IMR-90 (cell line): ENCODE results near the gene CHST8. TPM values are rescaled to one million over a fixed set of nuclear protein-coding genes. Genes with fewer than 3 reads are reported as not detected.

Source experiments
- ATAC-seq: fragments of 200-7000 bp; cut with Tn5 transposase; 2 replicates; pipeline ENCODE4 v1.9.1; 2020; ENCODE audit warnings: low read depth, mild to moderate bottlenecking, moderate library complexity
- BruUV-seq: library from RNA; stranded (reverse); fragments of 400-500 nt; replicated peaks from 2 replicates; lab custom pipeline; 2021; lab: Mats Ljungman, UMichigan
- CTCF ChIA-PET: fragments of 300-600 bp; formaldehyde crosslinking; extraction: SDS; loops from one replicate; lab custom pipeline; 2021; ENCODE audit warnings: antibody characterized with exemption; lab: Yijun Ruan, JAX
- POLR2A ChIA-PET: fragments of 300-600 bp; sonication (Branson Sonifier 250); formaldehyde crosslinking; loops from one replicate; lab custom pipeline; 2022; ENCODE audit warnings: antibody characterized with exemption; ENCODE audit not compliant: unreplicated experiment; lab: Charles Lee
- DNase-seq: peaks from one replicate; pipeline ENCODE4 v3.0.0; 2013
- H2AFZ ChIP-seq: replicated peaks from 2 replicates; pipeline ENCODE3; 2013; ENCODE audit warnings: low read length, mild to moderate bottlenecking; ENCODE audit not compliant: poor library complexity
- H2AK5ac ChIP-seq: 2 replicates; pipeline ENCODE4 v1.6.1; 2013; ENCODE audit warnings: low read depth, low read length, inconsistent platforms
- H2AK9ac ChIP-seq: replicated peaks from 2 replicates; pipeline ENCODE3; 2013; ENCODE audit warnings: mild to moderate bottlenecking, low read depth, low read length, moderate library complexity; ENCODE audit not compliant: poor library complexity
- H2BK120ac ChIP-seq: 2 replicates; pipeline ENCODE4 v1.6.1; 2013; ENCODE audit warnings: low read depth, low read length, inconsistent platforms
- H2BK15ac ChIP-seq: 3 replicates; pipeline ENCODE4 v1.6.1; 2013; ENCODE audit warnings: low read depth, low read length, inconsistent platforms
- H2BK20ac ChIP-seq: 2 replicates; pipeline ENCODE4 v1.6.1; 2013; ENCODE audit warnings: low read depth, mild to moderate bottlenecking, inconsistent platforms, low read length, moderate library complexity
- H2BK5ac ChIP-seq: 2 replicates; pipeline ENCODE4 v1.6.1; 2013; ENCODE audit warnings: mild to moderate bottlenecking, low read depth, low read length, inconsistent platforms; ENCODE audit not compliant: poor library complexity, severe bottlenecking
- H3K14ac ChIP-seq: replicated peaks from 2 replicates; pipeline ENCODE4 v1.6.1; 2013; ENCODE audit warnings: low read depth, low read length, inconsistent platforms
- H3K18ac ChIP-seq: 2 replicates; pipeline ENCODE4 v1.6.1; 2013; ENCODE audit warnings: low read depth, low read length, control low read depth
- H3K23ac ChIP-seq: 2 replicates; pipeline ENCODE4 v1.6.1; 2013; ENCODE audit warnings: low read depth, low read length, inconsistent platforms
- H3K27ac ChIP-seq: 2 replicates; pipeline ENCODE4 v1.5.1; 2013; ENCODE audit warnings: mild to moderate bottlenecking, control low read depth, low read length; ENCODE audit not compliant: insufficient read depth
- H3K27me3 ChIP-seq: 2 replicates; pipeline ENCODE4 v1.6.1; 2013; ENCODE audit warnings: low read length; ENCODE audit not compliant: control insufficient read depth, insufficient read depth
- H3K36me3 ChIP-seq: 2 replicates; pipeline ENCODE4 v1.6.1; 2013; ENCODE audit warnings: low read length, mixed read lengths; ENCODE audit not compliant: control insufficient read depth, insufficient read depth
- H3K4ac ChIP-seq: 2 replicates; pipeline ENCODE4 v1.6.1; 2013; ENCODE audit warnings: low read depth, low read length, inconsistent platforms
- H3K4me1 ChIP-seq: 2 replicates; pipeline ENCODE4 v1.6.1; 2013; ENCODE audit warnings: low read length, mixed read lengths; ENCODE audit not compliant: control insufficient read depth, insufficient read depth
- H3K4me2 ChIP-seq: 2 replicates; pipeline ENCODE4 v1.6.1; 2013; ENCODE audit warnings: low read depth, mild to moderate bottlenecking, control low read depth, low read length, moderate library complexity
- H3K4me3 ChIP-seq: 2 replicates; pipeline ENCODE4 v1.5.1; 2013; ENCODE audit warnings: low read depth, mild to moderate bottlenecking, control low read depth, low read length, moderate library complexity; ENCODE audit not compliant: insufficient read depth
- H3K56ac ChIP-seq: 2 replicates; pipeline ENCODE4 v1.6.1; 2013; ENCODE audit warnings: low read length, inconsistent platforms; ENCODE audit not compliant: insufficient read depth; ENCODE audit errors: extremely low read depth
- H3K79me1 ChIP-seq, 2 experiments: 2 replicates each; pipeline ENCODE4 v1.6.1; 2013; ENCODE audit warnings: low read length in 2 of 2, inconsistent platforms in 1 of 2, low read depth in 1 of 2
- H3K9ac ChIP-seq: 2 replicates; pipeline ENCODE4 v1.6.1; 2013; ENCODE audit warnings: low read depth, low read length, control low read depth
- H3K9me1 ChIP-seq: 2 replicates; pipeline ENCODE4 v1.6.1; 2013; ENCODE audit warnings: low read length, inconsistent platforms; ENCODE audit not compliant: insufficient read depth
- H3K9me3 ChIP-seq: 2 replicates; pipeline ENCODE4 v1.6.1; 2013; ENCODE audit warnings: low read length; ENCODE audit not compliant: control insufficient read depth, insufficient read depth
- H4K20me1 ChIP-seq: 2 replicates; pipeline ENCODE4 v1.6.1; 2013; ENCODE audit warnings: low read length, inconsistent platforms; ENCODE audit not compliant: insufficient read depth
- H4K5ac ChIP-seq: 2 replicates; pipeline ENCODE4 v1.6.1; 2013; ENCODE audit warnings: mild to moderate bottlenecking, low read depth, low read length, control low read depth
- H4K8ac ChIP-seq, 2 experiments: 2 replicates each; pipeline ENCODE4 v1.6.1; 2013; ENCODE audit warnings: low read depth in 2 of 2, low read length in 2 of 2, control low read depth in 1 of 2, inconsistent platforms in 1 of 2
- H4K91ac ChIP-seq: 2 replicates; pipeline ENCODE4 v1.6.1; 2013; ENCODE audit warnings: low read depth, low read length, inconsistent platforms; ENCODE audit not compliant: insufficient read depth
- BHLHE40 ChIP-seq: fragments of 150-350 bp; IDR thresholded peaks from 2 replicates; pipeline ENCODE4 v1.6.1; 2016; ENCODE audit warnings: mild to moderate bottlenecking, low read depth, low read length
- ELK1 ChIP-seq: fragments of 150-350 bp; IDR thresholded peaks from 2 replicates; pipeline ENCODE4 v1.6.1; 2016; ENCODE audit warnings: low read depth, mild to moderate bottlenecking, low read length, moderate library complexity, borderline replicate concordance
- FOS ChIP-seq: fragments of 150-350 bp; IDR thresholded peaks from 2 replicates; pipeline ENCODE4 v1.6.1; 2016; ENCODE audit warnings: low read depth, low read length
- WGBS, 2 experiments: methylation state at CpG; one replicate each; pipeline versions ENCODE4 v1.1.5 to v1.1.7; 2013; ENCODE audit warnings: missing lambda C conversion rate in 2 of 2; ENCODE audit not compliant: insufficient read length in 1 of 2; ENCODE audit errors: extremely low coverage in 2 of 2; 5-methylcytosine and 5-hydroxymethylcytosine counted together
- dilution Hi-C: fragments of 300-500 bp; cut with HindIII; formaldehyde crosslinking; loops from one replicate; pipeline ENCODE4 v1.14.3; 2018; ENCODE audit warnings: low sequenced_read_pairs; ENCODE audit not compliant: unreplicated experiment
- in situ Hi-C: fragments of 300-500 bp; cut with MboI; formaldehyde crosslinking; loops from 3 replicates; pipeline ENCODE4 v1.14.3; 2019; ENCODE audit warnings: low sequenced_read_pairs, inconsistent platforms, mixed read lengths
- intact Hi-C: fragments of 100-400 bp; cut with micrococcal nuclease; formaldehyde crosslinking; loops from 2 replicates; pipeline ENCODE4 v1.10.0; 2022
- polyA plus RNA-seq, 3 experiments: library from polyadenylated mRNA; depleted of rRNA; stranded (reverse); fragments of >200 nt; gene quantifications; 2 replicates each; pipeline ENCODE4 v1.2.3, GENCODE V29; 2012; ENCODE audit warnings: low replicate concordance in 1 of 3
- total RNA-seq: library from RNA; depleted of rRNA; stranded (reverse); fragments of >200 nt; gene quantifications from 2 replicates; pipeline ENCODE4 v1.2.3, GENCODE V29; 2012

Gene CHST8
- total and polyA plus RNA-seq, 2 of the 4 experiments (the other 2 are of a cell fraction), result not detected

- WGBS, 2 experiments, result 24% methylated on average over 2 of the region's 2 CpGs; no CpG with 5 or more reads in 1 of the 2 experiments
- no peak overlapping the region for H3K56ac ChIP-seq
- H4K20me1 ChIP-seq, result no peaks in the 10 kb centered on the region
- no peaks in the 10 kb centered on the region for H3K4me1 ChIP-seq
- in situ Hi-C loops (no loop called here), intact Hi-C loops (no loop called here), dilution Hi-C loops (no loop called here)
- H3K27ac ChIP-seq, result no peak overlapping the region
- H3K79me1 ChIP-seq, result no peaks in the 10 kb centered on the region
- H3K4me2 ChIP-seq, result no peak overlapping the region
- H4K8ac ChIP-seq, result no peak overlapping the region
- no peak overlapping the region for H2BK20ac ChIP-seq
- BruUV-seq, result no TSS peak
- ChIA-PET CTCF (no interaction called here), POLR2A (no interaction called here)
- no peaks in the 10 kb centered on the region for H3K27me3 ChIP-seq
- H3K4me3 ChIP-seq, result no peak overlapping the region
- H3K36me3 ChIP-seq, result no peaks in the 10 kb centered on the region
- H2AK9ac ChIP-seq, result no peak overlapping the region
- no peak for TF ChIP-seq BHLHE40
- no peak for TF ChIP-seq FOS
- TF ChIP-seq ELK1, result no peak
- H2BK120ac ChIP-seq, result no peak overlapping the region
- no peak overlapping the region for H3K18ac ChIP-seq
- H2AK5ac ChIP-seq, result no peak overlapping the region
- no peak overlapping the region for H3K9ac ChIP-seq
- H2AFZ ChIP-seq, result no peak overlapping the region
- no peaks in the 10 kb centered on the region for H3K9me3 ChIP-seq
- no peak overlapping the region for H4K5ac ChIP-seq
- no peak overlapping the region for H3K4ac ChIP-seq
- H3K23ac ChIP-seq, result no peak overlapping the region
- ATAC-seq, result no peak
- H2BK5ac ChIP-seq, result peak overlapping the region; percentile 50
- no peak overlapping the region for H3K14ac ChIP-seq
- DNase-seq, result no peak
- no peak overlapping the region for H4K91ac ChIP-seq
- H3K9me1 ChIP-seq, result no peaks in the 10 kb centered on the region; the same call in 1 of the 2 replicates
- no peak overlapping the region for H2BK15ac ChIP-seq
Measured at GRCh38 chr19:33721735-33722297, 100.1 kb downstream of the CHST8 start.
